Superior temporal gyrus (tissue), 1 donor: ENCODE measurements around the gene NR1H2.
A peak's percentile ranks its signal among the peaks of the same experiment; 100 is the strongest.

Source experiments
- DNase-seq: peaks from one replicate; pipeline ENCODE4 v3.0.0-alpha.2; 2016; ENCODE audit errors: extremely low spot score

NR1H2 gene

DNA sequence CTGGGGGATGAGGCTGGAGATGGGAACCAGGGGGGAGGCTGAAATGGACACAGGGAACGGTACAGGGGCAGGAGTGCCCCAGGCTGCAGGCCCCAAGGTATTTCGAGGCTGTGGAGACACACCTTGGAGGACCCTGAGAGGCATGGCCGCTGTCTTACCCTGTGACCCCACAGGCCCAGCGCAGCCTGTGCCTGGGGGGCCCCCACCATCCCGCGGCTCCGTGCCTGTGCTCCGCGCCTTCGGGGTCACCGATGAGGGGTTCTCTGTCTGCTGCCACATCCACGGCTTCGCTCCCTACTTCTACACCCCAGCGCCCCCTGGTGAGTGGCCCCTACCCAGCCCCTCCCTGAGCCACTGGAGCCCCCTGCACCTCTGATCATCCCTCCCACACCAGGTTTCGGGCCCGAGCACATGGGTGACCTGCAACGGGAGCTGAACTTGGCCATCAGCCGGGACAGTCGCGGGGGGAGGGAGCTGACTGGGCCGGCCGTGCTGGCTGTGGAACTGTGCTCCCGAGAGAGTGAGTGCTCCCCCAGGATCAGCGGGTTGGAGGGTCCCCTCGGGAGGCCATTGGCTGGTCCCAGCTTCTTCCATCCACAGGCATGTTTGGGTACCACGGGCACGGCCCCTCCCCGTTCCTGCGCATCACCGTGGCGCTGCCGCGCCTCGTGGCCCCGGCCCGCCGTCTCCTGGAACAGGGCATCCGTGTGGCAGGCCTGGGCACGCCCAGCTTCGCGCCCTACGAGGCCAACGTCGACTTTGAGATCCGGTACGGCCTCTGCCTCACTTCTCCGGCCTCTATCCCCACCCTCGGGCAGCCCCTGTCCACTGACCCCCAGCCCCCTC is 25.6 kb downstream of the NR1H2 start:
- no peak for DNase-seq

DNA sequence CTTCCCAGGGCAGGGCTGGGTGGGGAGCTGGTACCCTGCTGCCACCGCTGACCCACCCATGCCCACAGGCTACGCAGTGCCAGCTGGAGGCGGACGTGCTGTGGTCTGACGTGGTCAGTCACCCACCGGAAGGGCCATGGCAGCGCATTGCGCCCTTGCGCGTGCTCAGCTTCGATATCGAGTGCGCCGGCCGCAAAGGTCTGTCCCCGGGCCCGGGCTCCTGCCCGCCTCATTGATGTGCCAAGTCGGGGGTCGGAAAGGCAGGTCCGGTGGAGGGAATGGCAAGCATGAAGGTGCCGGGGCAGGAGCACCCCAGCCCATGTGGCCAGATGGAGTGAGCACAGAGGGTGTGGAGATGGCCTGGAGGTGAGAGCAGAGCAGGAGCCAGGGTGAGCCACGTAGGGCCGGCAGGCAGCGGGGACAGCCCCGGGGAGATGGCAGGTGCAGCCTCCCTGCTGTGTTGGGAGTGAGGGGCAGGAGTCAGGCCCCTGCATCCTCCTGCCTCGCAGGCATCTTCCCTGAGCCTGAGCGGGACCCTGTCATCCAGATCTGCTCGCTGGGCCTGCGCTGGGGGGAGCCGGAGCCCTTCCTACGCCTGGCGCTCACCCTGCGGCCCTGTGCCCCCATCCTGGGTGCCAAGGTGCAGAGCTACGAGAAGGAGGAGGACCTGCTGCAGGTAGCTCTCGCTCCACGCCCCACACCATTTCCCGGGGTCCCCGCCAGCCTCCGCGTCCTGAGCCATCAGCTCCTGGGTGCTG is 26.5 kb downstream of the NR1H2 start:
- DNase-seq, result no peak

DNA sequence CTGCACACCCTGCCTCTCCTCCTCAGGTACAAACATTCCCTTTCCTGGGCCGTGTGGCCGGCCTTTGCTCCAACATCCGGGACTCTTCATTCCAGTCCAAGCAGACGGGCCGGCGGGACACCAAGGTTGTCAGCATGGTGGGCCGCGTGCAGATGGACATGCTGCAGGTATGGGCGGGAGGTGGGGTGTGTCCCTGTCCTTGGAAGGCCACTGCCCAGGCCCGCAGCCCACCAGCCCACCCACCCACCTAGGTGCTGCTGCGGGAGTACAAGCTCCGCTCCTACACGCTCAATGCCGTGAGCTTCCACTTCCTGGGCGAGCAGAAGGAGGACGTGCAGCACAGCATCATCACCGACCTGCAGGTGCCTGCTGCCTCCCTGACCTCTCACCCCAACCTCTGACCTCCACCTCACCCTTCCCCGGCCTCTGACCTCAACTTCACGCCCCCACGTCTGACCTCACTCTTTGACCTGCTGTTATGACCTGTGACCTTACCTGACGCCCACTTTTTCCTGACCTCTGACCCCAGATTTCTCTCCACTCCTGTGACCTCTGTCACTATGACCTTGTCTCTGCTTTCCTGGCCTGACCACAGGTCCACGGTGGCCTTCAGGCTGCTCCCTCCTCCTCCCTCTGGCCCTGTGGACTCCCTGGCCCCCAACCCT is 30.0 kb downstream of the NR1H2 start:
- no peak for DNase-seq

DNA sequence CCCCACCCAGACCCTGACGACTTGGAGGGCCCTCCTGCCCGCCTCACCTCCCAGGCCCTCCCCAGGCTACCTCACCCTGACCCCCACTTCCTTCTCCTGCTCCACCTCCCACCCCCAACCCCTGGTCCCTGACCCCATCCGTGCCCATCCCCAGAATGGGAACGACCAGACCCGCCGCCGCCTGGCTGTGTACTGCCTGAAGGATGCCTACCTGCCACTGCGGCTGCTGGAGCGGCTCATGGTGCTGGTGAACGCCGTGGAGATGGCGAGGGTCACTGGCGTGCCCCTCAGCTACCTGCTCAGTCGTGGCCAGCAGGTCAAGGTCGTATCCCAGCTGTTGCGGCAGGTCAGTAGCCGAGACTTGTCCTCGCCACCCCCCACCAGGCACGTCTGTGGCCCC is 30.6 kb downstream of the NR1H2 start:
- DNase-seq, result no peak

DNA sequence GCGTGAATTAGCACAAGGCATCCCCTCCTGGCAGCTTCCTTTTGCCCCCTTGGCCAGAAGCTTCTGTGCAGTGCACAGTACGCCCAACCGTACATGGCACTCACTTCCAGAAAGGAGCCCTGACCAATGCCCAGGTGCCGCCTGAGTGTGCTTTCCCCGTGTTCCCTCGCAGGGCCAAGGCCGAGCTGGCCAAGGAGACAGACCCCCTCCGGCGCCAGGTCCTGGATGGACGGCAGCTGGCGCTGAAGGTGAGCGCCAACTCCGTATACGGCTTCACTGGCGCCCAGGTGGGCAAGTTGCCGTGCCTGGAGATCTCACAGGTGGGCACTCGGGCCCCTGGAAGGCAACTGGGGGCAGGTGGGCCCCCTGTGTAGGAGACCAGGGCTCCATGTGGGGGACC is 33.1 kb downstream of the NR1H2 start:
- DNase-seq, result no peak

DNA sequence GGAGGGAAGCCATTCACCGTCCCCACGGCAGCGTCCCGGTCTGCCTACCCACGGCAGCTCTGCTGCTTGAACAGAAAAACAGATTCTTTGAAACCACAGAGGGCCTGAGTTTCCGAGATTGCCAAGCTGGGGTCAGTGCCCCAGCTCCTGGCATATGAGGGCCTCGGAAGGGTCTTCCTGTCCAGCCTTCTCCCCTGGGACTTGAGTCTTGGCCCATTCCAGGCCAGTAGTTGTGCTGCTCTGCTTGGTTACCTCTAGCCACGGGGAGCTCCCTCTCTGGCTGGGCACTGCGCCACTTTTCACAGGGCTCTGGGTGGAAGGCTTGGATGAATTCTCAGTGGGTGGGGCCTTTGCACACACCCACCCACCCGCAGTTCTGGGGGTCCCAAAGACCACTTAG is 33.9 kb downstream of the NR1H2 start:
- no peak for DNase-seq

DNA sequence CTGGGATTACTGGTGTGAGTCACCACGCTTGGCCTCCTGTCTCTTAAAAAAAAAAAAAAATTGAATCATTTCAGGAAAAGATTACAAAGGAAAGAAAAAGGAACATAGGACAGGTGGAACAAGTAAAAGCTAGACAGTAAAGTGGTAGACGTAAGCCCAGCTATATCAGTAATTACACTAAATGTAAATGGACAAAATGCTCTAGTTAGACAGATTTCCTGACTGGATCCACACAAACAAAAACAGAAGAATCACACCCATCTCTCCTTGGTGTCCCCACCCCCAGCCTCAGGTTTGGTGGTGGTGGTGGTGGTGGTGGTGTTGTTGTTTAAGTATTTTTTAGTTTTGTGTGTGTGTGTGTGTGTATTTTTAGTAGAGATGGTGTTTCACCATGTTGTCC is 36.2 kb downstream of the NR1H2 start:
- no peak for DNase-seq

DNA sequence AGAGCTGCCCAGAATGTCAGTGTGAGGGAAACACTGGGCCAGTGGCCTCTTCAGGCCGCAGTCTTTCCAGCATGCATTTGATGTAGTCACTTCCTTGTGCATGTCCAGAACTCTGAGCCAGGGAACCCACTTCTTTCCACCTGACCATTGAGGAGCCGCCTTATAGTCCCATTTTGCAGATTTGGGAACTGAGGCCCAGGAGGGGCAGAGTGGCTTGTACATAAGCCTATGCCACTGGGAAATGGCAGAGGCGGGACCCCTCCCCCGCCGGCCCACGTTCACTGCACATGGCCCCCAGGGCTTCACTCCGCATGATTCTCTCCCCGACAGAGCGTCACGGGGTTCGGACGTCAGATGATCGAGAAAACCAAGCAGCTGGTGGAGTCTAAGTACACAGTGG is 36.8 kb downstream of the NR1H2 start:
- no peak for DNase-seq

DNA sequence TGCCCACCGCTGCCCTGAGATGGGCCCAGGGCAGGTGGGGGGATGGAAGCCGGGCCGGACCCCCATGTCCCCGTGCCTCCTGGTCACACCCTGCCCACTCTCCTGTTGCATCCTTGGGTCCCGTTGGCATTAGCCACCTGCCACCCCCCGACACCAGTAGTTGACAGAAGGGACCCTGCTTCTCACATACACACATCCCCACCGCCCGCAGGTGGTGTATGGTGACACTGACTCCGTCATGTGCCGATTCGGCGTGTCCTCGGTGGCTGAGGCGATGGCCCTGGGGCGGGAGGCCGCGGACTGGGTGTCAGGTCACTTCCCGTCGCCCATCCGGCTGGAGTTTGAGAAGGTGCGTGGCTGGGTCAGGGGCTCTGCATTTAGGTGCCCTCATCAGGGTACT is 37.3 kb downstream of the NR1H2 start:
- DNase-seq, result no peak

DNA sequence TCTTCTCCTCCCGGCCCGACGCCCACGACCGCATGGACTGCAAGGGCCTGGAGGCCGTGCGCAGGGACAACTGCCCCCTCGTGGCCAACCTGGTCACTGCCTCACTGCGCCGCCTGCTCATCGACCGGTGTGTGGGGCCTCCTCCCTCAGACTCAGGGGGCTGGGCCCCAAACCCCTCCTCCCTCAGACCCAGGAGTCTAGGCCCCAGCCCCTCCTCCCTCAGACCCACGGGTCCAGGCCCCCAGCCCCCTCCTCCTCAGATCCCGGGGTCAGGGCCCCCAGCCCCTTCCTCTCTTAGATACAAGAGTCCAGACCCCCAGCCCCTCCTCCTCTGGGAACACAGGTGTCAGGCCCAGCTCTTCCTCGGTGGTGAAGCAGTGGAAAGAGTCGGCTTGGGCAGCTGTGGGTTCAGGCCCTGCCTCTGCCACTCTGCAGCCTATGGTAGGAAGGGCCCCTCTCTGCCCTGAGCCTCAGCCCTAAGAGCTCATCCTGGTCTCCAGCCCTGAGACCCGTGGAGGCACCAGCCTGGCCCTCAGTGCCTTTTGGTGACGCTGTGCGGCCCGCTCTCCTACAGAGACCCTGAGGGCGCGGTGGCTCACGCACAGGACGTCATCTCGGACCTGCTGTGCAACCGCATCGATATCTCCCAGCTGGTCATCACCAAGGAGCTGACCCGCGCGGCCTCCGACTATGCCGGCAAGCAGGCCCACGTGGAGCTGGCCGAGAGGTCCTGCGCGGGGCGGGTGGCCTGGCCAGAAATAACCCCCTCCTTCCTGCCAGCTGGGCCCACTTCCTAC is 38.8 kb downstream of the NR1H2 start:
- peak; percentile 48 for DNase-seq

DNA sequence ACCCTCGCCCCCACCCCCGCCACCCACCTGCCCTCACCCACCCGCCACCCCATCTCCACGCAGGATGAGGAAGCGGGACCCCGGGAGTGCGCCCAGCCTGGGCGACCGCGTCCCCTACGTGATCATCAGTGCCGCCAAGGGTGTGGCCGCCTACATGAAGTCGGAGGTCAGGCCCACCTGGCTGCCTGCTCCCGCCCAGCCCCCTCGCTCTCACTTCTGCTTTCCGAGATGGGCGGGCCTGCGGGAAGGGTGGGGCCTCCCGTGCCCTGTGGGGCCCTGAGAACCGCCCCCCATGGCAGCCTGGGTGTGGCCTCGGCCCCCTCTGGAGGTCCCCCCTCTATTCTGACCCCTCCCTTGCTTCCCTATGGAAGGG is 39.4 kb downstream of the NR1H2 start:
- no peak for DNase-seq

DNA sequence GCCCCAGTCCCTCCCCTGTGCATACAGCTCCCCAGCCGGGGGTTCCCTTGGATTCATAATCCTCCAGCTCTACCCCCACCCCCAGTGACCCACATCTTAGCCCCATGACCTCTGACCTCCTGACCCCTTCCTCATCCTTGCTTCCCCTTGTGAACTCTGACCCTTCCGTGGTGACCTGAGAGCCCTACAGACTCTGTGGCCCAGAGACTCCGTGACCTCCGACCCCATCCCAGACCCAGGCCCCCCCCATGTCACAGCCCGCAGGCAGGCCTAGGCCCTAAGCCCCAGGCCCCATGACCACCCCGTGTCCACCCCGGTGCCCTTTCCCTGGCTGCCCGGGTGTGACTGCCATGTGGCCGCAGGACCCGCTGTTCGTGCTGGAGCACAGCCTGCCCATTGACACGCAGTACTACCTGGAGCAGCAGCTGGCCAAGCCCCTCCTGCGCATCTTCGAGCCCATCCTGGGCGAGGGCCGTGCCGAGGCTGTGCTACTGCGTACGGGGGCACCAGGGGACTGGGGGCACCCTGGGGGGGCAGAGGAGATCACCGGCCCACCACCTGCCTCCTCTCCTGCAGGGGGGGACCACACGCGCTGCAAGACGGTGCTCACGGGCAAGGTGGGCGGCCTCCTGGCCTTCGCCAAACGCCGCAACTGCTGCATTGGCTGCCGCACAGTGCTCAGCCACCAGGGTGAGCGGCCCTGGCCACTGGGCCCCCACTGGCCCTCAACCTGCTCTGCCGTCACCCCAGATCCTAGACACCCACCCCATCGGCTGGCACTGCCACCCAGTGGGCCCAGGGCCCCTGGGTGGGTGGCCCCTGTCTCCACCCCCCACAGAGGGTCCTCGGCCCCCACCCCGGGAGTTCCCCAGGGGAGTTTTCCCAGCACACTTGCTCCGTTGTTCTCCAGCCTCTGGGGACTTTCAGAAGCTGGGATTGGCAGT is 40.0 kb downstream of the NR1H2 start:
- DNase-seq, result no peak

DNA sequence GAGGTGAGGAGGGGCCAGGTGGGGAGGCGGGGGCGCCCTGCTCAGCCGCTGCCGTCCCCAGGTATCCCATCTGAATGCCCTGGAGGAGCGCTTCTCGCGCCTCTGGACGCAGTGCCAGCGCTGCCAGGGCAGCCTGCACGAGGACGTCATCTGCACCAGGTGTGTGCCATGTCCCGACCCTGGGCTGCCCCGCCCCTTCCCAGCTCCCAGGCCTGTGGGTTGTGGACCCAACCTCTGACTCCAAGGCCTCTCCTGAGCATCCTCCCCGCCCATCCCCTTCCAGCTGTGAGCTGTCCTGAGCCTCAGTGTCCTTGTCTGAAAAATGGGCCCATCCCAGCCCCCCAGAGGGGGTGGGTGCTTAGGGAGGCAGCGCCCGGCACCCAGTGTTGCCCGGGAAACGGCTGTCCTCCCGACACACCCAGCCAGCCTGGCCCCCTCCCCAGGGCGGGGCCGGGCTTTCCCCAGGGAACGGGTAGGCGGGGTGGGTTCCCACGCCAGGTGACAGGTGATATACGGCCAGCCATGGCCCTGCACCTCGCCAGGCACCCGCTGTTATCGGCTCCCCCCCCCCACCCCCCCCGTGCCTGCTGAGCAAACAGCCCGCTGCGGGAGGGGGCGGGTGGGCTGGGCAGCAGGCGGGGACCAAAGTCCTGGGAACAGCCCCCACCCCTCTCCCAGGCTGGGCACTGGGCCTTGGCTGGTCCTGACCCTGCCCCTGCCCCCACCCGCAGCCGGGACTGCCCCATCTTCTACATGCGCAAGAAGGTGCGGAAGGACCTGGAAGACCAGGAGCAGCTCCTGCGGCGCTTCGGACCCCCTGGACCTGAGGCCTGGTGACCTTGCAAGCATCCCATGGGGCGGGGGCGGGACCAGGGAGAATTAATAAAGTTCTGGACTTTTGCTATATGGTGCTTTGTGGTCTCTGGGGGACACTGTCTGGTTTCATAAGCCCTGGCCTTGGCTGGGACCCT is 41.1 kb downstream of the NR1H2 start:
- no peak for DNase-seq

DNA sequence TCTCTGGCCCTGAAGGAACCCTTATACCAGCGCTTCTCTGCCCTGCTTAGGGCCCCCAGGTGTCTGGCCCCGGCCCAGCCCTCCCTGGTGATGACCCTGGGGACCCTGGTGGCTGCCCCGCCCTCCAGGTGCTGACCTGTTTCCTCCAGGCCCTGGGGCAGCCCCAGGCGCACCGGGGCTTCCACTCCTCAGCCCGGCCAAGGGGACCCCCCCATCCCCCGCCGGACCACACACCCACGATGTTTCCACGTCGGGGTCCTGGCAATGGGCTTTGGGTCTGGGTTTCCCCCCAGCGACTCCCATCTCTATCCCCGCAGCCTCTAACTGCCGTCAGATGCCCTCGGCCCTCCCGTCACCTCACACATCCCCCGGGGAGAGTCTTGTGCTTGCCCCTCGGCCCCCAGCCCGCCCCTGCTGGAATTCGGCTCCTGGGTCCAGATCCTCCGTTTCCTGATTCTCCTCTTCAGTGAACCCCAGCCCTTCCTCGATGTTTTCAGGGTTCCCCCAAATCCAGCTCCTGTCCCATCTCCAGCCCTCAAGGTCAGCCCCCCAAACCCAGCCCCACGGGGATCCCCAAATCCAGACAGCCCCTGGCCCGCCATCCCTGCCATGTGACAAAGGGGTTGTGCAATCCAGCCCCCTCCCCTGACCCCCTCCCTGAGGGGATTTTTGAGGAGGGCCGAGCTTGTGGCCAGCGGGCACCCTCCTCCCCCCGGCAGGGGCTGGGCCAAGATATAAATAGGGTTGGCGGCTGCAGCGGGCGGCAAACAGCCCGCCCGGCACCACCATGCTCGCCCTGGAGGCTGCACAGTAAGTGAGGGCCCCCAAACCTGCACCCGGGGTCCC is 42.1 kb downstream of the NR1H2 start, which contains the start of gene SPIB:
Gene SPIB, plus strand, starts transcription at position 763 of the 846 bp plus-strand sequence. Its CDS starts 25 bp downstream, at position 788.
- no peak for DNase-seq

DNA sequence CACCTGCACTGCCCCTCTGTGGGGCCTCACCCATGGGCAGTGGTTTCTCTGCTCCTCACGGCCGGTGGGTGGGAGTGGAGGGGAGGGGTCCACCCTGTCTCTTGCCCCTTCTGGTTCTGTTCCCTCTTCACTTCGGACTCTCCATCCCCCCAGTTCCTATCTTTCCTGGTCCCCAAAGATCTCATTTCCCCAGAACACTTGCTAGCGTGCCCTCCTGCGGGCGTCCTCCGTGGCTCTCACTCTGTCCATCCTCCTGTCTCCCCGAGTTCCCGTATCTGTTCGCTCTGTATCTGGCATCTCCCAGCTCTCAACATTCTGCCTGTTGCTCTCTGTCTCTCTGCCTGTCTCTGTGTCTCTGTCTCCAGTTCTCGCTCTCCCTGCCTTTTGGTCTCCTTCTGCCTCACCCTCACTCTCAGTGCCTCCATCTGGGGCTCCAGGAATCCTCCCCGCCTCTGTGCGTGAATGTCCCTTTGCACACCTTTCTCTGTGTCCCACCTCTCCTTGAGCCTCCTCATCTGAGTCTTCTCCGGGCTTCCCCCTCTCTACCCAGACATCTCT is 42.8 kb downstream of the NR1H2 start:
- DNase-seq, result no peak

DNA sequence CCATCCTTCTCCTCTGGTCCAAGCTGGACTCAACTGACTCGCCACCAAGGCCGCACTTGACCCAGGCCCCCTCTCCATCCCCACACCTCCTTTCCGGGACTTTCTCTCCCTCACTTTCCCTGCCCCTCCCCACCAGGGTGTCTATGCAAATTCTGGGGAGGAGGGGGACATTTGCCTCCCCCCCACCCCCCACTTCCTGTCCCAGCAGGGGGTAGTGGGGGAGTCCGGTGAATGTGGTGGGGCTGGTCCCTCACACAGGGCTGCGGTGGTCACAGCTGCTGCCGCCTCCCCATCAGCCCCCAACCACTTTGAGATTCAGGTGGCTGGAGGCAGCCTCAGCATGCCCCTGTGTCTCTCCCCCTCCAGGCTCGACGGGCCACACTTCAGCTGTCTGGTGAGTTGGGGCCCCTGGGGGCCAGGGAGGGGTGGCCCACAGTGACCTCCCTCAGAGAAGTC is 43.4 kb downstream of the NR1H2 start:
- no peak for DNase-seq

DNA sequence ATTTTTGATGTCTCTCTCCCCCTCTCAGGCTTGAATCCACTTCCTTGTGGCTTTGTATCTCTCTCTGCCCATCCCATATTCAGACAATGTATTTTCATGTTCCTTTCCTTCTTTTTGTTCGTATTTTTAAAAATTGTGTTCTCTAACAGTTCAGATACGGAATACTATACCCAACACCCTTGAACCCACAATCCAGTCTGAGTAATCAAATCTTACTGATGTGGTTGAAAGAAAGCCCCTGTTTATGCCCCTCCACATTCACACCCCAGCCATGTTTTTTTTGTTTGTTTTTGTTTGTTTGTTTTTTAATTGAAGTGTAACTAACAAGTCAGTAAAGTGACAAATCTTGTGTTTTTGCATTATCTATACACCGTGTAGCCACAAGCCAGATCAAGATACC is 43.9 kb downstream of the NR1H2 start:
- DNase-seq, result no peak

DNA sequence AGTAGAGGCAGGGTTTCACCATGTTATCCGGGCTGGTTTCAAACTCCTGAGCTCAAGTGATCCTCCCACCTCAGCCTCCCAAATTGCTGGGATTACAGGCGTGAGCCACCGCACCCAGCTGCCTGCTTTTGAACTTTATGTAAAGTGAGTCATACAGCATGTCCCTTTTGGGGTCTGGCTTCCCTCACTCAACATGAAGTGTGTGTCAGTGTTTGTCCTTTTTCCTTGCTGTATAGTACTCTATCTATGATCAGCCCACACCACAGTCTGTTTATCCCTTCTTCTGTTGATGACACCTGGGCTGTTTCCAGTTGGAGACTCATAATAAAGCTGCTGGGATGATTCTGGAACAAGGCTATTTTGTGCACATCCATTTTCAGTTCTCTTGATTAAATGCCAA is 44.6 kb downstream of the NR1H2 start:
- no peak for DNase-seq
